GM20000 (cell line): ENCODE results near the gene URB2.

Experiments
- DNase-seq: peaks from one replicate; pipeline ENCODE4 v3.0.0; 2012; ENCODE audit warnings: low spot score
- TF ChIP-seq, protein P1 (sequence below): IDR thresholded peaks from 2 replicates; pipeline ENCODE4 v1.5.1; 2012; ENCODE audit warnings: mild to moderate bottlenecking, control low read depth; ENCODE audit errors: extremely low read depth, missing control alignments

URB2 gene

DNA sequence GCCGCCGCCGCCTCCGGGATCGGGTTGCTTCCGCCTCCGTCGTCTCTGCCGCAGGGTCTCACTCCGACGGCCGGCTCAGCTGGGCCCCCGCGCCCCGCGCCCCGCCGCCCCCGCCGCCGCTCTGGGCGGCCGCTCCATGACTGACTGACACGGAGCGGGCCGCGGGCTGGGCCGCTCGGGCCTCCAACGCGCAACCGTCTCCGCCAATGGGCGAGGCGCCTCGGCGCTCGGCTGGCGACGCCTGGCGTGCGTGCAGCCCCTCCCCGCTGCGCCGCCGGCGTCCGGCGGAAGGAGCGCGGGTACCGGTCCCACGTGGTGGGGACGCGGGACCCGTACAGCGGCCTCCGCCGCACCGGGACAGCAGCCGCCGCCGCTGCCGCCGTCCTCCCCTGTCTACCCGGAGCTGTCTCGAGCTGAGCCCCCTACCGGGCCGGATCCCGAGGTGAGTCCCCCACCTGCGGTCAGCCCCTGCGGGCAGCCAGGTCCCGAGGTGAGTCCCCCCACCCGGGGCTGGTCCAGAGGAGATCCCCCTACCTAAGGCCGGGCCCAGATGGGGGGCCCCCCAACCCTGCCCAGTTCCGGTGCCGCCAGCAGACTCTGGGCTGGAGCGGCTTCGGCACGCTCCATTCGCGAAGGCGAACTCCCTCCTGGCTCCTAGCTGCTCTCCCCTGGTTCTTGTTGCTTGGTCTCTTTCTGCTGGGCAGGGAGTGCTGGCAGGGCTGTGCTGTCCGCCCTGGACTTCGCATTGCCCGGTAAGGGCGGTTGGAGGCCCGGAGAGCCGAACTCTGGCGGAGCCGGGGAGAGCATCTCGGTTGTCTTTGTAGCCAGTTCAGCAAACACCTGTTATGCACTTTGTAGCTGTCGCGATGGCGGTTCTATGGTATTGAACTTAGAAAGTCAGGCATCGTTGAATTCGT lies at the start of gene URB2, which contains the start of gene TAF5L:
Gene URB2, plus strand, starts transcription at position 333 of the 917 bp plus-strand sequence. CDS start 1,387 bp downstream, outside the sequence.
Gene TAF5L, minus strand, starts transcription at position 208 of the 917 bp plus-strand sequence. CDS start 11,640 bp downstream, outside the sequence.
- TF ChIP-seq, protein P1, sequence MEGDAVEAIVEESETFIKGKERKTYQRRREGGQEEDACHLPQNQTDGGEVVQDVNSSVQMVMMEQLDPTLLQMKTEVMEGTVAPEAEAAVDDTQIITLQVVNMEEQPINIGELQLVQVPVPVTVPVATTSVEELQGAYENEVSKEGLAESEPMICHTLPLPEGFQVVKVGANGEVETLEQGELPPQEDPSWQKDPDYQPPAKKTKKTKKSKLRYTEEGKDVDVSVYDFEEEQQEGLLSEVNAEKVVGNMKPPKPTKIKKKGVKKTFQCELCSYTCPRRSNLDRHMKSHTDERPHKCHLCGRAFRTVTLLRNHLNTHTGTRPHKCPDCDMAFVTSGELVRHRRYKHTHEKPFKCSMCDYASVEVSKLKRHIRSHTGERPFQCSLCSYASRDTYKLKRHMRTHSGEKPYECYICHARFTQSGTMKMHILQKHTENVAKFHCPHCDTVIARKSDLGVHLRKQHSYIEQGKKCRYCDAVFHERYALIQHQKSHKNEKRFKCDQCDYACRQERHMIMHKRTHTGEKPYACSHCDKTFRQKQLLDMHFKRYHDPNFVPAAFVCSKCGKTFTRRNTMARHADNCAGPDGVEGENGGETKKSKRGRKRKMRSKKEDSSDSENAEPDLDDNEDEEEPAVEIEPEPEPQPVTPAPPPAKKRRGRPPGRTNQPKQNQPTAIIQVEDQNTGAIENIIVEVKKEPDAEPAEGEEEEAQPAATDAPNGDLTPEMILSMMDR = no peak
- DNase-seq = peak; percentile 98

GRCh38 chr1:229578168-229579058 lies 47.6 kb upstream of the URB2 start:
- no peak for DNase-seq
- TF ChIP-seq, protein P1 = no peak

DNA sequence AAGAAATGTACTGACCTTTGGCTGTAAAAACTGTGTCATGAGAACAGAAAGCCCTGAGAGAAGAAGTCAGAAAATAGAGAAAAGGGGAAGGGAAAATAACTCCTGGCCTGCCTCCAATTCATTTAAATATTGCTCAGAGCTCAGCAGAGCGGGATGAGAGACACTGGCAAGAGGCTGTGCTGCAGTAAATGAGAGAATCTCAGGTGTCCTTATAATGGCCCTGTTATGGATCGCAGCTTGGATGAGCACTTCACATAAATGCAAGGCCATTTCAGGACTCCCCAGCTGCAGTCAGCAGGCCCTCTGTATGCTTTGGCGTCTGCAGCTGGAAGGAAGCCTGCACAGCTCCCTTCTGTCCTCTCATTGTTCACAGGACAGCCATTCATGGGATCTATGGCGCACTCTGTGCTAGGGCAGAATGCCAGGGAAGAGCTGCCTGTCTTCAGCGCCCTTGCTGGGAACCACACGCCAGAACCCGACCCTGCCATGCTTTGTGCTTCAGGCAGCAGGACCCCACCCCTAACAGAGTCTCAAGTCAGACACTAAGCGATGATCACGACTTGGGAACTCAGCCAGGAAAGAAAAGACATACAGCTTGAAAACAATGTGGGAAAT lies 46.9 kb upstream of the URB2 start:
- TF ChIP-seq, protein P1 = no peak
- peak; percentile 59 for DNase-seq

- TF ChIP-seq, protein P1 = no peak
- DNase-seq = no peak
These were observed 44.6 kb upstream of the URB2 start for GRCh38 chr1:229581485-229581884.

- TF ChIP-seq, protein P1 = no peak
These were observed 43.9 kb upstream of the URB2 start for GRCh38 chr1:229582011-229582694.

DNA sequence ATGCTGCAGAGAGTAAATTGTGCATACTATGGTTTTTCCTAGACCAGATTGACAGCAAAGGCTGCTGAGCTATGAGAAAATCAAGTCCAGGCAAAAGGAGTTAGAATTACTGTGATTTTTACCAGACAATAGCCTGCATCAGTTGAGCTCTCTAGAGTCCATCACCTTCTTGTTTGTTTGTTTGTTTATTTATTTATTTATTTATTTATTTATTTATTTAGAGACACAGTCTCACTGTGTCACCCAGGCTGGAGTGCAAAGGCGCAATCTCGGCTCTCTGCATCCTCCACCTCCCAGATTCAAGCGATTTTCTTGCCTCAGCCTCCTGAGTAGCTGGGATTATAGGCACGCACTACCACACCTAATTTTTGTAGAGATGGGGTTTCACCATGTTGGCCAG lies 43.3 kb upstream of the URB2 start:
- DNase-seq = no peak
- TF ChIP-seq, protein P1 = no peak

More at GRCh38 chr1:229582011-229582694, 43.9 kb upstream of the URB2 start:
- DNase-seq = no peak
